Esophagus muscularis mucosa (tissue), 4 donors: ENCODE results near the gene CCL2. TPM values are rescaled to one million over a fixed set of nuclear protein-coding genes. Genes with fewer than 3 reads are reported as not detected.
A peak's percentile ranks its signal among the peaks of the same experiment; 100 is the strongest.

ENCODE experiments used
- DNase-seq: peaks from one replicate; pipeline ENCODE4 v3.0.0-alpha.2; 2017; ENCODE audit errors: extremely low spot score
- H3K27ac ChIP-seq, 4 donors: fragments of 200-600 bp; sonication (generic); replicated peaks in 1 of 4; 1 replicate in 3 of 4; 2 replicates in 1 of 4; pipeline ENCODE4 v1.5.1; 2016 to 2019; ENCODE audit warnings: mild to moderate bottlenecking in 1 of 4
- H3K27me3 ChIP-seq, 4 donors: fragments of 200-600 bp; sonication (generic); one replicate each; pipeline versions ENCODE4 v1.5.1 to v1.6.0; 2016 to 2019
- H3K36me3 ChIP-seq, 4 donors: fragments of 200-600 bp; sonication (generic); one replicate each; pipeline ENCODE4 v1.5.1; 2016 to 2019
- H3K4me1 ChIP-seq, 4 donors: fragments of 200-600 bp; sonication (generic); one replicate each; pipeline ENCODE4 v1.5.1; 2016 to 2019
- H3K4me3 ChIP-seq, 4 donors: fragments of 200-600 bp; sonication (generic); 1 replicate in 2 of 4; 2 replicates in 2 of 4; pipeline ENCODE4 v1.5.1; 2016 to 2019; ENCODE audit warnings: mild to moderate bottlenecking in 4 of 4, moderate library complexity in 1 of 4
- H3K9me3 ChIP-seq, 4 donors: fragments of 200-600 bp; sonication (generic); 1 replicate in 3 of 4; 2 replicates in 1 of 4; pipeline ENCODE4 v1.5.1; 2016 to 2019
- CTCF ChIP-seq, 3 experiments: fragments of 200-600 bp in 2 of 3; fragments of 450-650 bp in 1 of 3; sonication (generic) in 2 of 3; IDR thresholded peaks; one replicate each; pipeline ENCODE4 v1.5.1; 2017 to 2019; ENCODE audit warnings: antibody characterized with exemption in 3 of 3, mild to moderate bottlenecking in 2 of 3, moderate library complexity in 1 of 3
- EP300 ChIP-seq: sonication (generic); formaldehyde crosslinking; IDR thresholded peaks from one replicate; pipeline ENCODE4 v1.6.1; 2017; ENCODE audit warnings: antibody characterized with exemption
- POLR2A ChIP-seq: fragments of 450-650 bp; IDR thresholded peaks from one replicate; pipeline ENCODE4 v1.6.1; 2017; ENCODE audit warnings: antibody characterized with exemption, moderate library complexity, mild to moderate bottlenecking, low read depth
- POLR2AphosphoS5 ChIP-seq, 2 donors: sonication (generic); formaldehyde crosslinking; IDR thresholded peaks; one replicate each; pipeline ENCODE4 v1.6.1; 2017; ENCODE audit warnings: antibody characterized with exemption in 2 of 2
- WGBS: methylation state at CpG from one replicate; pipeline ENCODE4 v1.1.5; 2018; 5-methylcytosine and 5-hydroxymethylcytosine counted together
- intact Hi-C: fragments of 100-400 bp; cut with DNase I; formaldehyde crosslinking; loops from one replicate; pipeline ENCODE4 v1.15.1; 2023
- total RNA-seq, 4 donors: library from RNA; depleted of rRNA; stranded (reverse); fragments of >200 nt; gene quantifications; one replicate each; pipeline versions ENCODE4 v1.1.0 to v1.2.1, GENCODE V29; 2016

Gene CCL2
- total RNA-seq, 4 donors from 2014 or later, result 7.1 to 514 (median 20.8) TPM

- H3K27me3 ChIP-seq, result no peaks in the 10 kb centered on the region
- H3K27ac ChIP-seq, result no peak overlapping the region
- no peak for TF ChIP-seq POLR2A
- intact Hi-C loops, result no loop called here
- no peak for DNase-seq
- H3K4me3 ChIP-seq, result no peak overlapping the region
- peaks cover 24 to 48% (median 35%) of the 10 kb centered on the region in 4 donors for H3K4me1 ChIP-seq
- H3K9me3 ChIP-seq, result no peaks in the 10 kb centered on the region
- H3K36me3 ChIP-seq, result no peaks in the 10 kb centered on the region
- WGBS, result 81% methylated on average over 1 of the region's 1 CpG
These were observed 47.6 kb downstream of the CCL2 start for GRCh38 chr17:34302636-34303035.

GRCh38 chr17:34303606-34304005 lies 48.5 kb downstream of the CCL2 start:
- peaks cover 28 to 53% (median 39%) of the 10 kb centered on the region in 4 donors for H3K4me1 ChIP-seq
- TF ChIP-seq CTCF (IDR thresholded peaks at IDR 0.05) (no peak), POLR2AphosphoS5 (IDR thresholded peaks at IDR 0.05) (no peak)
- no peaks in the 10 kb centered on the region for H3K36me3 ChIP-seq

GRCh38 chr17:34305061-34305460 lies 50.0 kb downstream of the CCL2 start:
- TF ChIP-seq POLR2A (no peak), POLR2AphosphoS5 (IDR thresholded peaks at IDR 0.05) (no peak), CTCF (IDR thresholded peaks at IDR 0.05) (no peak), EP300 (no peak)
- no peak overlapping the region for H3K27ac ChIP-seq
- no peaks in the 10 kb centered on the region for H3K27me3 ChIP-seq
- no peak for DNase-seq
- 99% methylated on average over 4 of the region's 4 CpGs for WGBS
- H3K9me3 ChIP-seq, result no peaks in the 10 kb centered on the region
- peaks cover 28 to 45% (median 36%) of the 10 kb centered on the region in 4 donors for H3K4me1 ChIP-seq
- H3K4me3 ChIP-seq, result no peak overlapping the region
- no peaks in the 10 kb centered on the region for H3K36me3 ChIP-seq
- intact Hi-C loops, result no loop called here

More at GRCh38 chr17:34303606-34304005, 48.5 kb downstream of the CCL2 start:
- Histone ChIP-seq H3K27me3 (no peaks in the 10 kb centered on the region), H3K27ac (no peak overlapping the region), H3K9me3 (no peaks in the 10 kb centered on the region), H3K4me3 (no peak overlapping the region)
- 84% methylated on average over 2 of the region's 2 CpGs for WGBS
- no peak for DNase-seq
- intact Hi-C loops, result no loop called here

- Histone ChIP-seq H3K4me1 (peaks cover 26 to 40% (median 30%) of the 10 kb centered on the region in 4 donors), H3K4me3 (no peak overlapping the region), H3K27ac (no peak overlapping the region), H3K36me3 (no peaks in the 10 kb centered on the region), H3K9me3 (no peaks in the 10 kb centered on the region), H3K27me3 (no peaks in the 10 kb centered on the region)
- TF ChIP-seq CTCF (IDR thresholded peaks at IDR 0.05) (no peak), POLR2A (no peak), POLR2AphosphoS5 (IDR thresholded peaks at IDR 0.05) (no peak), EP300 (no peak)
- intact Hi-C loops, result loop anchor here (1.0 kb wide), 2 partner anchors 56 to 105 kb away; no protein-coding TSS in a partner anchor
- DNase-seq, result peak; percentile 37
These were observed 50.5 kb downstream of the CCL2 start for GRCh38 chr17:34305606-34306005.

GRCh38 chr17:34306466-34306865 lies 51.4 kb downstream of the CCL2 start:
- DNase-seq, result peak; percentile 89
- Histone ChIP-seq H3K36me3 (no peaks in the 10 kb centered on the region), H3K4me3 (no peak overlapping the region), H3K4me1 (peaks cover 22 to 31% (median 24%) of the 10 kb centered on the region in 4 donors), H3K27ac (no peak overlapping the region), H3K9me3 (no peaks in the 10 kb centered on the region), H3K27me3 (no peaks in the 10 kb centered on the region)
- 80% methylated on average over 3 of the region's 3 CpGs for WGBS
- intact Hi-C loops, result loop anchor here (1.0 kb wide), 2 partner anchors 55 to 106 kb away; no protein-coding TSS in a partner anchor
- no peak for TF ChIP-seq POLR2A
- peak; percentile 47 to 71 (median 56) for TF ChIP-seq CTCF (IDR thresholded peaks at IDR 0.05)
- TF ChIP-seq EP300, result no peak
- TF ChIP-seq POLR2AphosphoS5 (IDR thresholded peaks at IDR 0.05), result peak in 1 of 2 donors; percentile 15

Other genes with a start within 250 kb of the CCL2 start
- under 1 TPM in 1 of 4 donors, not detected in 3; 0.83 TPM for gene CCL7, start 14.9 kb downstream of the CCL2 start, total RNA-seq
- gene CCL11, start 30.5 kb downstream of the CCL2 start, total RNA-seq, result 1 to 10 TPM; 2.0 to 8.8 (median 6.6) TPM
- gene CCL8, start 64.2 kb downstream of the CCL2 start, total RNA-seq, result 1 to 10 TPM in 1 of 4 donors, not detected in 3; 2.0 TPM
- gene CCL13, start 101.2 kb downstream of the CCL2 start, total RNA-seq, result 1 to 10 TPM in 2 of 4 donors, under 1 TPM in 1, not detected in 1; 0.78 to 3.6 (median 2.0) TPM
- not detected for gene CCL1, start 107.9 kb downstream of the CCL2 start, total RNA-seq